GM12872 (cell line): Measurements from ENCODE around the gene TMEM236.

Experiments used
- TF ChIP-seq, protein P1 (sequence below): IDR thresholded peaks from 3 replicates; pipeline ENCODE4 v1.5.1; 2011; ENCODE audit warnings: low read depth, mild to moderate bottlenecking, low read length, moderate library complexity; ENCODE audit not compliant: insufficient read depth

Gene TMEM236

DNA sequence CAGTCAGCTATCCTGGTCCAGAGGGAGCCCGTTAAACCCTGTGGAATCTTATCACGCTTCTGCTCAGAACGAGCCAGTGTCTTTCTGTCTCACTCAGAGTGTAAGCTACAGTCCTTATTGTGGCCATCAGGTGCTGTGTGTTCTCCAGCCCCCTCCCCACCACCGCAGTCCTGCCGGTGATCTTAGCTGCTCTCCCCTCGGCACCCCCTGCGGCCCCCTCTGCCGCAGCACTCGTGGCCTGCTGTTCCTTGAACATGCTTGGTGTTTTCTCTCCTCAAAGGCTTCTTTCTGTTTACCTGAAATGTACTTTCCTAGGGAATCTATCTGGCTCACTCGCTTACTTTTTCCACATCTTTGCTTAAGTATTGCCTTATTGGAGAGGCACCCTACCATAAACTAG is 38.2 kb upstream of the TMEM236 start:
- TF ChIP-seq, protein P1, sequence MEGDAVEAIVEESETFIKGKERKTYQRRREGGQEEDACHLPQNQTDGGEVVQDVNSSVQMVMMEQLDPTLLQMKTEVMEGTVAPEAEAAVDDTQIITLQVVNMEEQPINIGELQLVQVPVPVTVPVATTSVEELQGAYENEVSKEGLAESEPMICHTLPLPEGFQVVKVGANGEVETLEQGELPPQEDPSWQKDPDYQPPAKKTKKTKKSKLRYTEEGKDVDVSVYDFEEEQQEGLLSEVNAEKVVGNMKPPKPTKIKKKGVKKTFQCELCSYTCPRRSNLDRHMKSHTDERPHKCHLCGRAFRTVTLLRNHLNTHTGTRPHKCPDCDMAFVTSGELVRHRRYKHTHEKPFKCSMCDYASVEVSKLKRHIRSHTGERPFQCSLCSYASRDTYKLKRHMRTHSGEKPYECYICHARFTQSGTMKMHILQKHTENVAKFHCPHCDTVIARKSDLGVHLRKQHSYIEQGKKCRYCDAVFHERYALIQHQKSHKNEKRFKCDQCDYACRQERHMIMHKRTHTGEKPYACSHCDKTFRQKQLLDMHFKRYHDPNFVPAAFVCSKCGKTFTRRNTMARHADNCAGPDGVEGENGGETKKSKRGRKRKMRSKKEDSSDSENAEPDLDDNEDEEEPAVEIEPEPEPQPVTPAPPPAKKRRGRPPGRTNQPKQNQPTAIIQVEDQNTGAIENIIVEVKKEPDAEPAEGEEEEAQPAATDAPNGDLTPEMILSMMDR = no peak

DNA sequence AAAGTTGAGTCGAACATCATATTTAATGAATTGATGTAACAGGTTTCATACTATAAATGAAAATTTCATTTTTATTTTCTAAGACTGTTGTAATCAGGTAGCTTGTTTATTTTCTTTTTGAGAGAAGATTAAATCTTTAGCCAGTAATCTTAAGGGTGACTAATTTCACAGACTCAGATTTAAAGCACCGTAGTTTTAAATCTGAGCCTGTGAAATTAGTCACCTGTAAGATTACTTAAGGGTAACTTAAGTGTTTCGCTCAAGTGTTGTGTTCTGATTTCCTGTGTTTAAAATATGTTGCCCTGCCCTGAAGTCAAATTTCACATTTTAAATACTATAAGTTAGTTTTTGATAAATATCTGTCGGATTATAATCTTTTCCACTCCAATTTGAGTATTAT is 35.8 kb upstream of the TMEM236 start:
- TF ChIP-seq, protein P1 = no peak

GRCh38 chr10:17725703-17726102 is 26.3 kb upstream of the TMEM236 start:
- TF ChIP-seq, protein P1 = no peak

GRCh38 chr10:17729630-17730029 is 22.4 kb upstream of the TMEM236 start:
- TF ChIP-seq, protein P1 = no peak

- TF ChIP-seq, protein P1 = no peak
These were observed 21.3 kb upstream of the TMEM236 start for GRCh38 chr10:17730667-17731066.

DNA sequence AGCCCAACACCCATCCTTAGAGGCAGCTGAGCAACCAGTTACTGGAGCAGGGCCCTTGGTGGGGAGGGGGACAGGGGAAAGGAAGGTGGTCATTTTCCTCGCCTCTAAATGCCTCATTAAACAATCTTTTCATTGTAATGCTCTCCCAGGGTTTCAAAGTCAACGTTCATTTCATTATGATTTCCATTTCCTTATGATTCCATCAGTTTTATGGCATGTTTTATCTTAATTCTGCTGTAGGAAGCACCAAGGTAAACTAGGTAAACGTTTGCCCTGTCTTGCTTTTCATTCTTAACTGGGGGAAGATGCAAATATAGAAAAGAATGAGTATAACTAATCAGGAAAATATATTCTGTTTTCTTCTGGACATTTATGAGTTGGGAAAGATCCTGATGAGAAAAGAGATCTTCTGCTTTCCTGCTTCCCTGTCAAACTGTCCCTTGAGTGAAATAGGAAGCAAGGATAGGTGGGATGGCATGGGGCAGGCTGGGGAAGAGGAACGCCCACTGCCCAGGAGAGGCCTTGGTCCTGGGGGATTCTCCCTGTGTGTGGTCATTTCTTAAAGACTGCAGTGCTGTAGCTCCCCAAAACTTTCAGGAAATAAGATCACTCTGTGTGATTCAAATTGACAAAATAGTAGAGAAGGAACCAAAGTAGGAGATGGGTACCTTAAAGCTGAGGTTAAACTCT is 20.5 kb upstream of the TMEM236 start:
- TF ChIP-seq, protein P1 = no peak

- TF ChIP-seq, protein P1 = no peak
These were observed 18.4 kb upstream of the TMEM236 start for GRCh38 chr10:17733620-17734019.
